GM21381 (cell line): ENCODE data around the gene MAN2A2.
"Not testable (repeated sequence)": the region's sequence is repeated elsewhere in the genome, so short reads cannot be mapped to it uniquely, and the experiment has no call there.

Experiments
- ATAC-seq: cut with Tn5 transposase; IDR thresholded peaks from one replicate; pipeline ENCODE4 v1.9.1; 2021; ENCODE audit warnings: mild to moderate bottlenecking, moderate library complexity; ENCODE audit not compliant: unreplicated experiment

Gene MAN2A2

DNA sequence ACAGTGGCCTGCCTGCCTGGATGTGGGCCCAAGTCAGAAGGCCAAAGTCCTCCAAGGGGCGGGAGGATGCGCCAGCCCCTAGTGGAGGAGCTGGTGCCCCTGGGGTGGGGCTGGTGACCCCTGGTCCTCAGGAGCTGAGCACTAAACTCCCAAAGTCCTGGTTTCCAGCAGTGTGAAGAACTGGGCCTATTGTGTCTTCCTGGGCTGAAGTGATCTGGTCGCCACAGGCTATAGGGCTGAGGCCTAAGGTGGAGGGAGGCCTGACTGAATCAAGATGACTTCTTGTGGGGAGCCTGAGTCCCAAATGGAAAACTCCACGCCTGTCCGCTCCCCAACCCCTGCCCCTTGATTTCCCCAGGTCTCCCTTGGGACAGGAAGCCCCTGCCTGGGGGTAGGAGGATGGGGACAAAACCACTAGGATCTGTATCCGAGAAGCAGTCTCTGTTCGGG lies 19.6 kb upstream of the MAN2A2 start:
- no peak for ATAC-seq

DNA sequence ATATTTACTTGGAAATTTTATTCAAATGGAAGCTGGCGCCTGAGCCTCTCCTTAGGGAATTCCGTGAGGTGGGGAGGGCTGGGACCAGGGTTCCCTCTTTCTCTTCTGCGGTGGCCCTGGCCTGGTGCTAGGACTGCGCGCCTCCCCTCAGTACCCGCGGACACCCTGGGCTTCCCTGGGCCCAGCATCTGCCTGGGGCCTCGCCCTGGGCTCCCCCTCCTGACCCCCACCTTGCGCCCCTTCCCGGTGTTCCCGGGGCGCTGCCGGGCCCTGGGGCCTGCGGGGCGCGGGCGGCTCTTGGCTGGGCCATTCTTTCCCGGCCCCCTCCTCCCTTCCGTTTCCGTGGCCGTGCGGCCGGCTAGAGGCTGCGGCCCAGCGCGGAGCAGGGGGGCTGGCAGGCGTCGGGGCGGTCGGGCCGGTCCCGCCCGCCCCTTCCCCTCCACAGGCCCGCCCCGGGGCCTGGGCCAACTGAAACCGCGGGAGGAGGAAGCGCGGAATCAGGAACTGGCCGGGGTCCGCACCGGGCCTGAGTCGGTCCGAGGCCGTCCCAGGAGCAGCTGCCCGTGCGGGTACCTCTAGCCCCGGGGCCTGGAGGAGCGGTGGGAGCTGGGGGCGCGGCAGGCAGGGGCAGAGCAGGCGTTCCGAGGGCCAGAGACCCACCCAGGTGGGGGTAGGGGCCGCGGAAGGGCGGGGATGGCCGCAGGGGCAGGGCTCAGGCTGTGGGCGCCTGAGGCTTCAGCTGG lies 19.0 kb upstream of the MAN2A2 start, which contains the start of gene FES:
Gene FES (plus strand): TSS at position 529 of the 743 bp plus-strand sequence. CDS start 542 bp downstream, outside the sequence.
- ATAC-seq, result no peak

DNA sequence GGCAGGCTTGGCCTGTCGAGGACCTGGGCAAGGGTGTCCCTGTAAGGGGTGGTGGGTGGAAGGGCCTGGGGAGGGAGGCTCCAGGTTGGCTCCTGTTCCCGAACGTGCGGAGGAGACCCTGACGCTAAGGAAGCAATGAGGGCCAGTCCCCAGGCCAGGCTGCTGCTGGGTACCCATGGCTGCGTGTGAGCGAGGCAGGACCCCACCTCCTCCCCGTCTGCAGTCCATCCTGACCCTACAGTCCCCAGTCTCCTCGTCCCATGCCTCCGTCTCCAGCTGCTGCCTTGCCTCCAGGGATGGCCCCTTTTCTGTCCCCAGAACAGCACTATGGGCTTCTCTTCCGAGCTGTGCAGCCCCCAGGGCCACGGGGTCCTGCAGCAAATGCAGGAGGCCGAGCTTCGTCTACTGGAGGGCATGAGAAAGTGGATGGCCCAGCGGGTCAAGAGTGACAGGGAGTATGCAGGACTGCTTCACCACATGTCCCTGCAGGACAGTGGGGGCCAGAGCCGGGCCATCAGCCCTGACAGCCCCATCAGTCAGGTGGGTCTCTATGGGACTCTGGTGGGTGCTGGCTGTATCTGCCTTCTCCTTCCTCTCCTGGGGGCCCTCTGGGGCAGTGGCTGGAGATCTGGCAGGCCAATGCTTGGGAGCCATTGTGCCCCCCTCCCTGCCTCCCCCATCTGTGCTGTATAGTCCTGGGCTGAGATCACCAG lies 18.2 kb upstream of the MAN2A2 start:
- ATAC-seq, result no peak

DNA sequence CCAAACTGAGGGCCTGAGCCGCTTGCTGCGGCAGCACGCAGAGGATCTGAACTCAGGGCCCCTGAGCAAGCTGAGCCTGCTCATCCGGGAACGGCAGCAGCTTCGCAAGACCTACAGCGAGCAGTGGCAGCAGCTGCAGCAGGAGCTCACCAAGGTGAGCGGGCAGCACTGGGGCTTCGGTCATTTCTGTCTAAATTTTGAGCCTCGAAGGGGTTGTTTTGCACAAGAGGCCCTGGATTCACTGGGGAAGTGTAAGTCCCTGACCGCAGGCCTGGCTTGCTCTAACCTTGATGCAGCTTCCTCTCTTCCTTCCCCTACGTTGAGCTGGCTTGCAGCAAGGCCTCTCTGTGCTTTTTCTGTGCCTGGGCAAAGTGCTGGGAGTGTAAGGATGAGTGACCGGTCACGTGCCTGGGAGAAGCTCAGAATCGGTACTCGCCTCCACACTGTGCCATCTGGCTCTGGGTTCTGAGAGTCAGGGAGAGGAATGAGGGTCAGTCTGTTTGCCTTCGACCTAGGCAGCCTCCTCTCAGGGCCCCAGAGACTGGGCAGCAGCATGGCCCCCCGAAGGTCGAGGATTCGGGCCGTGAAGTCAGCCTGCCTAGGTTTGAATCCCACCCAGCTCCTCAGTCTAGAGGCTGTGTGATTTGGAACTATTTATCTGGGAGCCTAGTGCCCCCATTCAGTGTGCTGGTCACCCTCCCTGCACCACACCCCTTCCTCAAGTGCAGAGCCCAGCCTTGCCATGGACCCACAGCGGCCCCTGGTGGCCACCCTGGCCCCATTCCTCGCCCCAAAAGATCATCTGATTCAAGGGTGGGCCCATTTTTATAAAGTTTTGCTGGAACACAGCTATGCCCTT lies 17.4 kb upstream of the MAN2A2 start:
- ATAC-seq, result peak; percentile 43

DNA sequence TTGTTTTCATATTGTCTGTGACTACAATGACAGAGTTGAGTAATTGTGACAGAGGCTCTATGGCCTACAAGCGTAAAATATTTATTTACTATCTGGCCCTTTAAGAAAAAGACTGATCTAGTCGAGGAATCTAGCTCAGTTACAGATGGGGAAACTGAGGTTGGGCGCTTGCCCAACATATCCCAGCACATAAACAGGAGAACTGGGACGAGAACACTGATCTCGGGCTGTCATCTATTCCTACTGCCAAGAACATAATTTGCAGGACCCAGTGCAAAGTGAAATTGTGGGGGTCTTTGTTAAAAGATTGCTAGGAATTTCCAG lies 16.8 kb upstream of the MAN2A2 start:
- no peak for ATAC-seq

DNA sequence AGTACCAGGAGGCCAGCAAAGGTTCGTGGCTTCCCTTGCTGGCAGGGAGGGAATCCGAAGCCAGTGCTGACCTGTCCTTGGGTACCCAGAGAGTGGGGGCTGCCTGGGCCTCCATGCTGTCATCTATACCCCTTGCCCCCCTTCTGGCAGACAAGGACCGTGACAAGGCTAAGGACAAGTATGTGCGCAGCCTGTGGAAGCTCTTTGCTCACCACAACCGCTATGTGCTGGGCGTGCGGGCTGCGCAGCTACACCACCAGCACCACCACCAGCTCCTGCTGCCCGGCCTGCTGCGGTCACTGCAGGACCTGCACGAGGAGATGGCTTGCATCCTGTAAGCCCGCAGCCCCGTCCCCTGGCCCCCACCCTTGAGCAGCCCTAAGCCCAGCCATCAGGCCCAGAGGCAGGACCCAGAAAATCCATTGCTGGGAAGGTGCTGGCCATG lies 16.0 kb upstream of the MAN2A2 start:
- no peak for ATAC-seq

DNA sequence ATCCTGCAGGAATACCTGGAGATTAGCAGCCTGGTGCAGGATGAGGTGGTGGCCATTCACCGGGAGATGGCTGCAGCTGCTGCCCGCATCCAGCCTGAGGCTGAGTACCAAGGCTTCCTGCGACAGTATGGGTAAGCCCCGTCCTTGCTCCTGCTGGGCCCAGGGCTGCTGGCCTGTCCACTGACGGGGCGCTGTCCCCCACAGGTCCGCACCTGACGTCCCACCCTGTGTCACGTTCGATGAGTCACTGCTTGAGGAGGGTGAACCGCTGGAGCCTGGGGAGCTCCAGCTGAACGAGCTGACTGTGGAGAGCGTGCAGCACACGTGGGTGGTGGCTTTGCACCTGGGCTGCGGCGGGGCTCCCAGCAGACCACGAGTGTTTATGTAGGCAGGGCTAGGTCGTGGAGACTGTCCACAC lies 13.8 kb upstream of the MAN2A2 start:
- ATAC-seq, result no peak

DNA sequence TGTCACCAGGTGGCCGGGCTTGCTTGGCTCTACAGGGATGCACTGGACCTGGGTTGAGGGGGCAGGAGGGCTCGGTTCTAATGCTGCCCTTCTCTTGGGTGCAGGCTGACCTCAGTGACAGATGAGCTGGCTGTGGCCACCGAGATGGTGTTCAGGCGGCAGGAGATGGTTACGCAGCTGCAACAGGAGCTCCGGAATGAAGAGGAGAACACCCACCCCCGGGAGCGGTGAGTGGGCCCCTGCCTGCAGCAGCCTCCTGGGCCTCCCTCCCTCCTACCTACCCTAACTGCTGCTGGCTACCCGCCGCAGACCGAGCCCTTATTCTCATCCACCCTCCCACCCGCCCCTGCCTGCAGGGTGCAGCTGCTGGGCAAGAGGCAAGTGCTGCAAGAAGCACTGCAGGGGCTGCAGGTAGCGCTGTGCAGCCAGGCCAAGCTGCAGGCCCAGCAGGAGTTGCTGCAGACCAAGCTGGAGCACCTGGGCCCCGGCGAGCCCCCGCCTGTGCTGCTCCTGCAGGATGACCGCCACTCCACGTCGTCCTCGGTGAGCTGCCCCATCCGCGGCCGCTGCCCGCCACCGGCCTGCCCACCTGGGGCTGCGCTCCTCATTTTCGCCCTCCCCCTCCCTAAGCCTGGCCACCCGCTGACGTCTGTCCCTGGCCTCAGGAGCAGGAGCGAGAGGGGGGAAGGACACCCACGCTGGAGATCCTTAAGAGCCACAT lies 13.2 kb upstream of the MAN2A2 start:
- no peak for ATAC-seq

DNA sequence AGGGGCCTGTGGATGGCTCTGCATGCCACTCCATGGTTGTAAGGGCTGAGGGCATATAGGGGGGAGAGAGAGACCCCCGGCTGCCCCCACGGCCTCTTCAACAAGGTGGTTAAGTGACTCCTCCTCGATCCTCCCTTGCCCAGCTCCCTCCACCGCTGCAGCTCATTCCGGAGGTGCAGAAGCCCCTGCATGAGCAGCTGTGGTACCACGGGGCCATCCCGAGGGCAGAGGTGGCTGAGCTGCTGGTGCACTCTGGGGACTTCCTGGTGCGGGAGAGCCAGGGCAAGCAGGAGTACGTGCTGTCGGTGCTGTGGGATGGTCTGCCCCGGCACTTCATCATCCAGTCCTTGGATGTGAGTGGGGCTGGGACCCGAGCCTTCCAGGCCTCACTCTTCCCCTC lies 12.3 kb upstream of the MAN2A2 start:
- no peak for ATAC-seq

DNA sequence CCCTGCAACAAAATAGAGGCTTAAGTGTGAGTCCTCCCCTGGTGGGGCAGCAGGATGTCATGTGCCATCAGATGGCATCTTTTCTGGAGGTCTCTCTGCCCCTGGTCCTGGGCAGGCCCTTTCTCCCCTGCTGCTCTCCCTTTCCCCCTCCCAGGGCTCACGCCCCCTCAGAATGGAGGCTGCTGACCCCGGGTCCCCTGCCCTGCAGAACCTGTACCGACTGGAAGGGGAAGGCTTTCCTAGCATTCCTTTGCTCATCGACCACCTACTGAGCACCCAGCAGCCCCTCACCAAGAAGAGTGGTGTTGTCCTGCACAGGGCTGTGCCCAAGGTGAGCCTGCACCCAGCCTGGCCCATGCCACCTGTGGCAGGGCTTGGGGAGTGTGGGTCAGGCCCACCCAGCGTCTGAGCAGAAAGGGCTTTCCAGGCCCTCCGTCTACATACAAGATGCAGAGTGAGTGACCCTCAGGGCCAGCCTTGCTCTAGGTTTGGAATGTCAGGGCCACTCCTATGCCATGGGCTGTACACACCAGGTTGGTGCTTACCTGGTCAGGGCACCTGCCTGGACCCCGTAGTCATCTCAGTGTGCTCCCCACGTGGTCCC lies 11.7 kb upstream of the MAN2A2 start:
- ATAC-seq, result no peak

DNA sequence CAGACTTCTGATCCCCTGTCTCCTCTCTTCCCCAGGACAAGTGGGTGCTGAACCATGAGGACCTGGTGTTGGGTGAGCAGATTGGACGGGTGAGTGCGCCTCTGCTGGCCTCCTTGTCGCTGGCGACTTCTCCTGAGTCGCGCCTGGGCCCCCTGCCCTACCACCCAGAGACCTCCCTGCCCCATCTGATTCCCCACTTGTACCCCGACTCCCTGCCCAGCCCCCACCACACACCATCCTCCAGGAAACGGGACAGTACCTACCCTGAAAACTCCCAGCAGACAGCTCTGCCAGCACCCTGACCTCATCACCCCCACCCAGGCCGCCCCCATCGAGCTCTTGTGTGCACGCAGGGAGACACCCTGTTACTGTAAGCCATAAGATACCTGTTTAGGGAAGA lies 11.1 kb upstream of the MAN2A2 start:
- ATAC-seq, result no peak

DNA sequence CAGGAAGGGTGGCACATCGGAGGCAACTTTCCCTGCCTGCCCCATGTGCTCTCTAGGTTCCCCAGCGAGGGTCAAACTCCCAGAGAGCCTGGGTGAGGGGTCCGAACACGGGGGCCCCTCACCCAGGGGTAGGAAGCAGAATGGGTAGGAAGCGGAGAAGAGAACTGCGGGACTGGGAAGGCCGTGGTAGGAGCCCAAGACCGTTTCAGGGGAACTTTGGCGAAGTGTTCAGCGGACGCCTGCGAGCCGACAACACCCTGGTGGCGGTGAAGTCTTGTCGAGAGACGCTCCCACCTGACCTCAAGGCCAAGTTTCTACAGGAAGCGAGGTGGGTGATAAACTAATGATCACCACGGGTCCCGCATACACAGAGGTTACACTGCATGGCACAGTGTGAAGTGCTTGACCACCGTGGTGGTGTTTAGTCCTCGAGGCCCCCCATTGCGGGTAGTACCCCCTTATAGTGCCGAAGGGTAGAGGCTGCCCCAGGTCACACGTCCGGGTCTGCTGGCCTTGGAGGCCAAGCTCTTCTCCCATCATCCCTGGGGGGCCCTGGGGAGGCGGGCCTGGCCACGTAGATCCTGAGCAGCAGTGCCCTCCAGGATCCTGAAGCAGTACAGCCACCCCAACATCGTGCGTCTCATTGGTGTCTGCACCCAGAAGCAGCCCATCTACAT lies 10.5 kb upstream of the MAN2A2 start:
- ATAC-seq, result no peak

DNA sequence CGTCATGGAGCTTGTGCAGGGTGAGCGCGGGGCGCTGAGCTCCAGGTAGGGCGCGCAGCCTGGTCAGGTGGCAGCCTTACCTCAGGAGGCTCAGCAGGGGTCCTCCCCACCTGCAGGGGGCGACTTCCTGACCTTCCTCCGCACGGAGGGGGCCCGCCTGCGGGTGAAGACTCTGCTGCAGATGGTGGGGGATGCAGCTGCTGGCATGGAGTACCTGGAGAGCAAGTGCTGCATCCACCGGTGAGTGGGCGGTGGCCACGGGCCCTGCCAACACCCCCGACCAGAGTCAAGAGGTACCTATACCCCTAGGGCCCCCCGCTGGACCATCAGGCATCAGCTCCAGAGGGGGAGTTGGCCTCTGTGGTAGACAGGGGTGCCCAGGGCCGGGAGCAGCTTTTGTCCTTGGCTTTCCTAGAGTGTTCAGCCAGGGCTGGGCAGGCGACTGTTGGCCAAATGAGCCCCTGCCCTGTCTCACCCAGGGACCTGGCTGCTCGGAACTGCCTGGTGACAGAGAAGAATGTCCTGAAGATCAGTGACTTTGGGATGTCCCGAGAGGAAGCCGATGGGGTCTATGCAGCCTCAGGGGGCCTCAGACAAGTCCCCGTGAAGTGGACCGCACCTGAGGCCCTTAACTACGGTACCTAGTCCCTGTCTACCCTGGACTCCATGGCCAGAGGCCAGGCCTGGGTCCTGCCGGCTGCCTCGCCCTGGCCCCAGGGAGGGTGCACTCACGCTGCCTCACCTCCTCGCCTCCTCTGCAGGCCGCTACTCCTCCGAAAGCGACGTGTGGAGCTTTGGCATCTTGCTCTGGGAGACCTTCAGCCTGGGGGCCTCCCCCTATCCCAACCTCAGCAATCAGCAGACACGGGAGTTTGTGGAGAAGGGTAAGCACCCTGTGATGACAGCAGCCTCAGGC lies 9.7 kb upstream of the MAN2A2 start:
- ATAC-seq, result no peak

DNA sequence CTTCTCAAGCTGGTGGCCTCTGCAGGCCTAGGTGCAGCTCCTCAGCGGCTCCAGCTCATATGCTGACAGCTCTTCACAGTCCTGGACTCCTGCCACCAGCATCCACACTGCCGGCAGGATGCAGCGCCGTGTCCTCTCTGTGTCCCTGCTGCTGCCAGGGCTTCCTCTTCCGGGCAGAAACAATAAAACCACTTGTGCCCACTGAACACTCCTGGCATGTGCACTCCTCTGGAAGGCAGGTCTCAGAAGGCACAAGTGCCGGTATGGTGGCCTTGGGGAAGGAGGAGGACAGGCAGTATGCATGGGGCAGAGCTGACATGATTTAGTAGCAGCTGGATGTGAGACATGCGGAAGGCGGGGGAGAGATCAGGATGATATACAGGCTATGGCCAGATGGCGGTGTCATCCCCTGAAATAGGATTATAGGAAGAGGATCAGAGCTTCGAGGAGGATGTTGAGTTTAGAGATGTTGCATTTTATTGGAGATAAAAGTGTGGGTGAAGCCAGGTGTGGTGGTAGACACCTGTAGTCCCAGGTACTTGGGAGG lies 7.5 kb upstream of the MAN2A2 start:
- no peak for ATAC-seq

DNA sequence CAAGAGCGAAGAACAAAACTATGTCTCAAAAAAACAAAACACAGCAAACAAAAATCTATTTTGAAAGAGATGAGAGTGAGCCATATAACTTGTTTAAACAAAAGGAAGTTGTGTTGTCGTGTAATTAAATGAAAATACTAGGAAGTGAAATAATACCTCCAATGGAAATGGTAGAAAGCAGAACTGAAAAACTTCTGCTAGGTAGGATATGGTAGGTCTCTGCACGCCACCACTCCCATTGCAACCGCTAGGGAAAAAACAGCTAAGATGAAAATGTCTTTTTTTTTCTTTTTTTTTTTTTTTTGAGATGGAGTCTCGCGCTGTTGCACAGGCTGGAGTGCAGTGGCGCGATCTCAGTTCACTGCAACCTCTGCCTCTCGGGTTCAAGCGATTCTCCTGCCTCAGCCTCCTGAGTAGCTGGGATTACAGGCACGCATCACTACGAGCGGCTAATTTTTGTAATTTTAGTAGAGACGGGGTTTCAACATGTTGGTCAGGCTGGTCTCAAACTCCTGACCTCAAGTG lies 5.9 kb upstream of the MAN2A2 start:
- ATAC-seq, result not testable (repeated sequence)

DNA sequence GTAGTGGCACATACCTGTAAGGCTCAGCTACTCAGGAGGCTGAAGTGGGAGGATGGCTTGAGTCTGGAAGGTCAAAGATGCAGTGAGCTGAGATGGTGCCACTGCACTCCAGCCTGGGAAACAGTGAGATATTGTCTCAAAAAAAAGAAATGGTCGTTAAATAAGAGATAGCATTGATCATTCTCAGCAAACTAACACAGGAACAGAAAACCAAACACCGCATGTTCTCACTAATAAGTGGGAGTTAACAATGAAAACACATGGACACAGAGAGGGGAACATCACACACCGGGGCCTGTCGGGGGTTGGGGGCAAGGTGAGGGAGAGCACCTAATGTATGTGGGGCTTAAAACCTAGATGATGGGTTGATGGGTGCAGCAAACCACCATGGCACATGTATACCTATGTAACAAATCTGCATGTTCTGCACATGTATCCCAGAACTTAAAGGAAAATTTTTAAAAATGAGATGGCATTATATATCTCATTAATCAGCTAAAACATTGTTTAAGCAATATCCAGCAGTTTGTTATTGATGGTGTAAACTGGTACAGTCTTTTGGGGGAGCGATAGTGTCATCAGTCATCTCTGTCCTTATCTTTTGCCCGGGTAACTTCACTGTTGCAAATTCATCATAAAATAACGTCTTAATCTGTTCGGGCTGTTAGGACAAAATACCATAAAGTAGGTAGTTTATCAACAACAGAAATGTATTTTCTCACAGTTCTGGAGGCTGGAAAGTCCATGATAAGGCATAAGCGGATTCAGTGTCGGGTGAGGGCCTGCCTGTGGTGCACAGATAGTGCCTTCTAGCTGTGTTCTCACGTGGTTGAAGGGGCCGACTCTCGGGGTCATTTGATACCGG lies 1.7 kb upstream of the MAN2A2 start:
- no peak for ATAC-seq
